Astrocyte of the hippocampus (primary cell): ENCODE measurements around the gene FOXL3.

Experiments used
- DNase-seq: peaks from one replicate; pipeline ENCODE4 v3.0.0; 2011; ENCODE audit warnings: low read depth, low spot score

Gene FOXL3

GRCh38 chr7:302054-302992 is 12.4 kb downstream of the FOXL3 start:
- no peak for DNase-seq

- DNase-seq, result no peak
These were observed 13.5 kb downstream of the FOXL3 start for GRCh38 chr7:303425-303824.

DNA sequence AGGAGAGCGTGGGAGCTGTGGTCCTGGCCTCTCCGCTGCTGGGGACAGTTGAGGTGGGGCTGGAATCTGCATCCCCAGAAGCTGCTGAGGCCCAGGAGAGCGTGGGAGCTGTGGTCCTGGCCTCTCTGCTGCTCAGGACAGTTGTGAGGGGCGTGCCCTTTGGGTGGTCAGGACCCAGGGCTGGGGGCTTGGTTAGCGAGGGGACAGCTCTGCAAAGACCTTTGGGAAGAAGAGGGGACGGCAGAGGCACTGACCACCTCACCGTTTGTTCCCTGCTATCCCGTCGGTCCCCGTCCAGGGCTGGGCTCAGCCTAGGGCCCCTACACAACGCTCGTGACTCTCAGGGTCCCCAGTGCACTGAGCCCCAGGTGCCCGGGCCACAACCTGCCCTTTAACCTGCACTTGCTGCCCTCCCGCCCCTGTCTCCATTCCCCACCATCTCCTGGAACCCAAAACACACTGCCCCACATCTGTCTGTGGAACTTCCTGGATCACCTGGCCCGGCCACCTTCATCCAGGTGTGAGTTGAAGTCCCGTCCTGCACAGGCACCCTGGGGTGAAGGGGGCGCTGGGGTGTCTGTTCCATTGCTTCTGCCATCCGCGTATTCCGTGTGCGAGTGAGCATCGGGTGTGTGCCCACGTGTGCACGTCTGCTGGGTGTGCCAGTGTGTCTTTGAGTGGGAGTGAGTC is 14.1 kb downstream of the FOXL3 start:
- no peak for DNase-seq

DNA sequence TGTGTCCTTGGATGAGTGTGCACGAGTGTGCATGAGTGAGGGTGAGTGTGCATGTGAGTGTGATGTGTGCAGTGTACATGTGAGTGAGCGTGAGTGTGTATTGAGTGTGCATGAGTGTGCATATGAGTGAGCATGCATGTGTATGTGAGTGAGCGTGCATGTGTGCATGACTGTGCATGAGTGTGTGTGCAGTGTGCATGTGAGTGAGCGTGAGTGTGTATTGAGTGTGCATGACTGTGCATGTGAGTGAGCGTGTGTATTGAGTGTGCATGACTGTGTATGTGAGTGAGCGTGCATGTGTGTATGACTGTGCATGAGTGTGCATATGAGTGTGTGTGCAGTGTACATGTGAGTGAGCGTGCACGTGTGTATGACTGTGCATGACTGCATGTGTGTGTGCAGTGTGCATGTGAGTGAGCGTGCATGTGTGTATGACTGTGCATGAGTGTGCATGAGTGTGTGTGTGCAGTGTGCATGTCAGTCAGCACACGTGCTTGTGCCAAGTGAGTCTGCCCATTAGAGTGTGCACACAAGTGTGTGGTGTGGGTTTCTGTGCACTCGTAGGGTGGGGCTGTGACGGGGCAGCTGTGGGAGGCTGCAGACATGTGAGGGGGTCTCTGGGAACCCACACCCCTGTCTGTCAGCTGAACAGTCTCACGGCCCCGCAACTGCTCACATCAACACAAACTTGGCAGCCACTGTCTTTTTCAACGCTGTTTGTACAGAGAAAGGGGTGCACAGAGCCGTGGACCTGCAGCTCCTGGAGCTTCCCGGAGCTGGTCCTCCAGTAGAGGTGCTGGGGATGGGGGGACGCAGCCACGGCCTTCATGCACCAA is 14.8 kb downstream of the FOXL3 start:
- no peak for DNase-seq

- no peak for DNase-seq
These were observed 15.6 kb downstream of the FOXL3 start for GRCh38 chr7:305410-306151.

GRCh38 chr7:307970-308369 is 18.0 kb downstream of the FOXL3 start:
- no peak for DNase-seq

- DNase-seq, result no peak
These were observed 19.7 kb downstream of the FOXL3 start for GRCh38 chr7:309586-310228.

- DNase-seq, result no peak
These were observed 21.2 kb downstream of the FOXL3 start for GRCh38 chr7:311131-311680.

DNA sequence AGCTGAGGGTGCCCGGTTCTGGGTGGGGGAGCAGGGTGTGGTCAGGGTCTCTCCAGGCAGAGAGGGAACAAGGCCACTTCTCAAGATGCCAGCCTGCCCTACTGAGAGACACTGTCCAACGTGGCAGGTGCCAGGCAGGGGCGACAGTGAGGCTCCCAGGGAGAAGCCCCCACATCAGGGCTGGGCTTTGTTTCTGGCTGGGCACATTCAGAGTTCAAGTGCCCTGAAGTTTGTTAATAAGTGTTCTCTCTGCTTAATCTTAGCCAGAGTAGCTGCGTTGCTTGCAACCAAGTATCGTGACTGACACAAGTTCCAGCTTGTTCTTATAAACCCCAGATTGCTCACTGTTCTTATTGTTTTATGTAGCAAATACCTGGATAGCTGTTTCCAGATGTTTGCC is 21.8 kb downstream of the FOXL3 start:
- DNase-seq, result no peak

DNA sequence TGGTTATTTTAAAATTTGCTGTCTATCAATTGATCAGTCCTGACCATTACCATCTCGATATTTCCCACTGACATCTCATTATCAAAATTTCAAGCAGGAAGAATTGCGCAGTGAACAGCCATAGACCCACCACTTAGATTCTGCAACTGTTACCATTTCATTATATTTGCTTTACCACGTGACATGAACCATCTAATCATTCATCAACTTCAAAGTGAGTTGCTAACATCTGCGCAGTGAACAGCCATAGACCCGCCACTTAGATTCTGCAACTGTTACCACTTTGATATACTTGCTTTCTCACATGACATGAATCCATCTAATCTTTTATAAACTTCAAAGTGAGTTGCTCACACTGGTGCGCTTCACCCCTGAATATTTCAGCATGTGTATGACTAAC is 22.5 kb downstream of the FOXL3 start:
- DNase-seq, result no peak

DNA sequence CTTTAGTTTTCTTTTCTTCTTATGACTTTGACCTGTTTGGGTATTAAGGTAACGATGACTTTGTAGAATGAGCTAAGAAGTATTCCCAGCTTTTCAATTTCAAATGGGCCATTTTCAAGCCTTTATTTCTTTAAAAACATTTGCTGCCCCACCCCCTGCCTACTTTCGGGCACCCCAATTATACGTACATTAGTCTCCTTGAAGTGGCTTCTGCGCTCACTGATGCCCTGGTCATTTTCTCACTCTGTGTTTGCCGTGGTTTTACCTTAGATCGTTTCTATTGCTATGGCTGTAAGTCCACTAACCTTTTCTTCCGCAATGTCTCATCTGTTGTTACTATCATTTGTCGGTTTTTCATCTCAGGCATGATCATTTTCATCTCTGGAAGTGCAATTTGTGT is 24.9 kb downstream of the FOXL3 start:
- no peak for DNase-seq

GRCh38 chr7:315516-316265 is 25.7 kb downstream of the FOXL3 start:
- DNase-seq, result no peak

GRCh38 chr7:317643-318405 is 27.9 kb downstream of the FOXL3 start:
- DNase-seq, result no peak

DNA sequence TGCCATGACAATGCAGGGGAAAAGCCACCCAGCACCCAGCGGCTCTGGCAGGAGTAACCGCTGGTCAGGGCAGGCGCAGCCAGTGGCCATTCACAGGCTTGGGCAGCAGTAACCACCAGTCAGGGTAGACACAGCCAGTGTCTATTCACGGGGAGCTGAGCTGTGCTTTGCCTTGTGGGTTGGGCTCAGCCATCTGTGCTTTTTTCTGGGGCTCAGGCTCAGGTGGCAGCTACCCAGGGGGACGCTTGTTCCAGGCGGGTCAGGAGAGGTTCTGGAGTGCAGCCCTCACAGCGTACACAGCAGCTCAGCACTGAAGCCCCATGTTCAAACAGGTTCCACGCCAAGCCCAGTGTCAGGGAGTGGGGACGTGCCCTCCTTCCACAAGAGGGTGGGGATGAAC is 28.5 kb downstream of the FOXL3 start:
- DNase-seq, result no peak

DNA sequence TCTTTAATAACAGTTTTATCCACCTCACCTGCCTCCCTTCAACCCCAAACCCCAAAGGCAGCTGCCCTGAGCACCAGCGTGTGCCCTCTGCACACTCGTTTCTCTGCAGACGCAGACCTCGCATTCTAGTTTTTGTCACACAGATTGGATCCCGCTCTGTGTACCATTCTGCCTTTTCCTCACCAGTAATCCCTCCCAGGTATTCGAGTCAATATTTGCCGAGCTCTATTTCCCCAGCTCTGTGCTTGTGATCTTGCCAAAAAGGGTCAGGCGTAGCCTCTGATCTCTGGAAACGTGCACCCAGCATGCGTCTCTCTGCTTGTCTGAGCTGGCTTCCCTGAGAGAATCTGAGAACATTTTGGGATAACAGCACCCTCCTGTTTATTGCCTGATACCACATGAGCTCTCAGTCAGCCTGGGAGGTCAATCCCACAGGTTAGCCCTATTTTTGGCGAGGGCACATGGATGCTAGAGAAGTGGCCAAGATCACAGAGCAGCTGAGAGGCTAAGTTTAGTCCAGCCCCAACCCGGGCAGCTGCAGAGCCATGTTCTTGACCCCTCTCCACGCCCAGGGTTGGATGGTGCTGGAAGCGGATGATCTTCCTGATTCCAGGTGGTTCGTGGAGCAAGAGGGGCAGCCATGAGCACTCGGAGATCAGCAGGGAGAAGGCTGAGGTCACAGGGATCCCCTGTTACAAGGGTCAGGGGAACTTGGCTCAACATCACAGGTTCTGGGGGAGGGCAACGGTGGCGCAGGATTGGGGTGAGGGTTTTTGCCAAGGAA is 29.1 kb downstream of the FOXL3 start:
- DNase-seq, result no peak

- DNase-seq, result no peak
These were observed 30.3 kb downstream of the FOXL3 start for GRCh38 chr7:320297-320696.

GRCh38 chr7:322111-322671 is 32.2 kb downstream of the FOXL3 start:
- DNase-seq, result peak; percentile 77

- no peak for DNase-seq
These were observed 32.7 kb downstream of the FOXL3 start for GRCh38 chr7:322708-323111.
